Muscle layer of duodenum (tissue), 2 donors: ENCODE data around the gene GALNT15.

Source experiments
- H3K27ac ChIP-seq: one replicate; pipeline ENCODE4 v1.7.0; 2013; ENCODE audit warnings: mild to moderate bottlenecking, low read length
- H3K27me3 ChIP-seq: one replicate; pipeline ENCODE4 v1.7.0; 2013; ENCODE audit warnings: low read depth, mild to moderate bottlenecking, control low read depth, low read length
- H3K36me3 ChIP-seq, 2 donors: one replicate each; pipeline ENCODE4 v1.7.0; 2013; ENCODE audit warnings: low read length in 2 of 2, control low read depth in 1 of 2, mild to moderate bottlenecking in 1 of 2; ENCODE audit not compliant: insufficient read depth in 2 of 2, control insufficient read depth in 1 of 2
- H3K4me1 ChIP-seq, 2 donors: one replicate each; pipeline ENCODE4 v1.7.0; 2013; ENCODE audit warnings: low read length in 2 of 2, mild to moderate bottlenecking in 2 of 2, control low read depth in 1 of 2, moderate library complexity in 1 of 2; ENCODE audit not compliant: insufficient read depth in 2 of 2, control insufficient read depth in 1 of 2
- H3K4me3 ChIP-seq, 2 donors: one replicate each; pipeline ENCODE4 v1.7.0; 2013; ENCODE audit warnings: low read length in 2 of 2, low read depth in 1 of 2, mild to moderate bottlenecking in 1 of 2
- H3K9me3 ChIP-seq, 2 donors: one replicate each; pipeline ENCODE4 v1.7.0; 2013; ENCODE audit warnings: low read length in 2 of 2, control low read depth in 1 of 2, mild to moderate bottlenecking in 1 of 2; ENCODE audit not compliant: control insufficient read depth in 1 of 2
- donor health status: healthy.

GALNT15 gene

DNA sequence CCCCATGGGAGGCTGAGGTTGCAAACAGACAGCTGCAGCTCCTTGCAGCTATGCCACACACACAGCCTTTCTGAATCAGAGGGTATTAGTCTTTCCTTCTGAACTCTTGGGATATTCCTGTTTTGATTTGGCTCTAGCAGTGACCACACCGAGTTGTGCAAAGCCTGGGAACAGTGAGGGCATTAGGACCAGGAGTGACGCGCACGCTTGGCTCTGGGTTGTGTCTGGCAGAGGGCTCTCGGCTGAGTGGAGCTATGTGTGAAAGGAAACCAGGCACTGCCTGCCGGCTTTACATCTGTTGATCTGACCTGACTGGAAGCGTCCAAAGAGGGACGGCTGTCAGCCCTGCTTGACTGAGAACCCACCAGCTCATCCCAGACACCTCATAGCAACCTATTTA is at the start of gene GALNT15:
Gene GALNT15, plus strand, starts transcription at position 292 of the 400 bp plus-strand sequence. CDS start 472 bp downstream, outside the sequence.
- Histone ChIP-seq H3K4me1 (peaks cover 5 to 29% of the 10 kb centered on the region in 2 donors), H3K36me3 (no peaks in the 10 kb centered on the region), H3K4me3 (peak within 1 kb of the TSS; percentile 27 to 44), H3K27me3 (no peaks in the 10 kb centered on the region), H3K27ac (peak within 1 kb of the TSS; percentile 33), H3K9me3 (no peaks in the 10 kb centered on the region)

GRCh38 chr3:16126634-16127033 is 47.8 kb upstream of the GALNT15 start:
- Histone ChIP-seq H3K4me1 (no peaks in the 10 kb centered on the region), H3K36me3 (no peaks in the 10 kb centered on the region), H3K27me3 (no peaks in the 10 kb centered on the region), H3K9me3 (no peaks in the 10 kb centered on the region), H3K27ac (no peak overlapping the region), H3K4me3 (no peak overlapping the region)

DNA sequence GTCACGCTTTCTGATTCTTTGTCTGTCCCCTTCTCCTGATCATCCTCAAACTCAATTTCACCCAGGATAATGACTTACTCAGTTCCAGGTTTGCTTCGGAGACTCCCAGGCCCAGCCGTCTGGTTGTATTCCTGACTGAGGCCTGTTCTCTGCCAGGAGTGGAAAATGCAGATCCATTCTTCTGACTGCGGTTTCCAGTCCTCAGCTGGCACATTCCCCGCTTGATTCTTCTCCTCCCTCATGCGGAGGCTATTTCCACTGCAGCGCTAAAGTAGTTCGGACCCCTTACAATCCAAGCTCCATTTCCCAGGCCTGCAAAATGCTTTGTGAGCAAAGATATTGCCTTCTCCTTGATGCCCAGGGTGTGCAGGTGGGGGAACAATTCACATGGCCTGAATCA is 47.2 kb upstream of the GALNT15 start:
- H3K27ac ChIP-seq, result no peak overlapping the region
- peaks cover 0 to 2% of the 10 kb centered on the region in 2 donors for H3K4me1 ChIP-seq
- no peaks in the 10 kb centered on the region for H3K36me3 ChIP-seq
- H3K9me3 ChIP-seq, result no peaks in the 10 kb centered on the region
- no peaks in the 10 kb centered on the region for H3K27me3 ChIP-seq
- H3K4me3 ChIP-seq, result no peak overlapping the region

GRCh38 chr3:16130066-16130465 is 44.4 kb upstream of the GALNT15 start:
- Histone ChIP-seq H3K4me1 (peaks cover 0 to 11% of the 10 kb centered on the region in 2 donors), H3K27me3 (no peaks in the 10 kb centered on the region), H3K27ac (no peak overlapping the region), H3K4me3 (no peak overlapping the region), H3K36me3 (no peaks in the 10 kb centered on the region), H3K9me3 (peaks cover 0 to 3% of the 10 kb centered on the region in 2 donors)

DNA sequence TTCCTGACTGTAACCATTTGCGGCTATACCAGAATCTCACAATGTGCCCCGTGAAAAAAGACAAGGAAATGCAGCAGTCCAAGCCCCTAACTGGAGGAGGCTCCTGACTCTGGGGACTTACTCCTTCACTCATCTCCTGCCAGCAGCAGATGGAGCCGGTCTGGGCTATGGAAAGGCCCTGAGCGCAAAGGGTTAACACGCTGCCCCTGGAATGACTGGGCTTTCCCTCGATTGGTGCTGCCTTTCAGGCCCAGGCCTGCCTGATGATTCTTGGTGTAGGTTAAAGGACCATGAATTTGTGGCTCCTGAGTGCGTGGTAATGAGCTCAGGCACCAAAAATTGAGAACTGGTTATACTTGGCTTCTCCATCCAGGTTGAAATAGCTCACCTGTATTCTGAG is 42.3 kb upstream of the GALNT15 start:
- H3K27ac ChIP-seq, result no peak overlapping the region
- H3K4me3 ChIP-seq, result no peak overlapping the region
- H3K27me3 ChIP-seq, result no peaks in the 10 kb centered on the region
- H3K9me3 ChIP-seq, result peaks cover 0 to 5% of the 10 kb centered on the region in 2 donors
- H3K4me1 ChIP-seq, result peaks cover 0 to 11% of the 10 kb centered on the region in 2 donors
- H3K36me3 ChIP-seq, result no peaks in the 10 kb centered on the region

GRCh38 chr3:16132928-16133327 is 41.6 kb upstream of the GALNT15 start:
- peaks cover 0 to 11% of the 10 kb centered on the region in 2 donors for H3K4me1 ChIP-seq
- H3K27ac ChIP-seq, result no peak overlapping the region
- H3K9me3 ChIP-seq, result peaks cover 0 to 5% of the 10 kb centered on the region in 2 donors
- H3K36me3 ChIP-seq, result no peaks in the 10 kb centered on the region
- H3K27me3 ChIP-seq, result no peaks in the 10 kb centered on the region
- no peak overlapping the region for H3K4me3 ChIP-seq

DNA sequence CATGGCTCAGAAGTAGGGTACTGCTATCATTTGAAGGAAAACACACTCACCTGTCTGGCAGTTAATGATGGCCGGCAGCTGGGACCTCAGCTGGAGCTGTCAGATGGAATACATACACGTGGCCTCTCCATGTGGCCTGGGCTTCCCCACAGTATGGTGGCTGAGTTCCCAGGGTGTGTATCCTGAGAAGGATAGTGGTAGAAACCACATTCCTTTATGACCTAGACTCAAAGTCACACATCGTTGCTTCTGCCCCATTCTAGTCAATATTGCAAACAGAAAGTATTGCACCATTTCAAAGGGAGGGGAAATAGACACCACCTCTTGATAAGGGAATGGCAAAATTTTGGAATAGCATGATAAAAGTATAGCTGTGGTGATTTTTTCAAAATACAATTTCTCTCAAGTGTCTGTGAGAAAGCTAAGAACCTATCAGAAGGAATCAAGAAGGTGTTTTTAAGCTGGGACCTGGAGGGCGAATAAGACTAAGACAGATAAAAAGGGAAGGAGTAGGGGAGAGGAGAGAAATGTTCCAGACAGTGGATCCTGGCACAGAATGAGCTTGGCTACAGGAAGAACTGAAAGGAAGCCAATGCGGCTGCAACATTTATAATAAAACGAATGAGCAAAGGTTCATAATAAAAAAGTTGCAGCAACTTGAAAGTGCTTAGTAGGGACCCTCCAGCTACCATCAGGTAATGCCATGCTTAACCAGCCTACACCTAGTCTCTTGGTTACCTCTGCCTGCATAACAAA is 40.1 kb upstream of the GALNT15 start:
- Histone ChIP-seq H3K27ac (no peak overlapping the region), H3K4me1 (peaks cover 0 to 11% of the 10 kb centered on the region in 2 donors), H3K4me3 (no peak overlapping the region), H3K9me3 (peaks cover 0 to 5% of the 10 kb centered on the region in 2 donors), H3K36me3 (no peaks in the 10 kb centered on the region), H3K27me3 (no peaks in the 10 kb centered on the region)

DNA sequence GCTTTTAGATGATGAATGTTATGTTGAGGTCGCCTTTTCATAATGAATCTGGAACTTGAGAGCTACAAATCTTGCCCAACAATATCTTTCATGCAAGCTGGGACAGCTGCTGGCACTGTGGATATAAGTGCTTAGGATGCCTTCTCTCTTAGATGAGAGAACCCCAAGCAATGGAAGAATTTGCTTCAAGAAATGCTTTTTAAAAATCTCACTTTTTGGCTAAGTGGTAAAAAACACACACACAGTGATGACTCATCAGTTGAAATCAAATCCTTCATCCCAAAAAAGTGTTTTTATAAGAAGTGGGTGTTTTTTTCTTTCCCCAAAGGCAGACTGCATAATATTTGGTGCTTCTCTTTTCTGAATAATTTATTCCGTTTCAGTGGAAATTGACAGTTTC is 38.4 kb upstream of the GALNT15 start:
- Histone ChIP-seq H3K4me1 (peaks cover 0 to 11% of the 10 kb centered on the region in 2 donors), H3K27ac (no peak overlapping the region), H3K9me3 (peaks cover 0 to 5% of the 10 kb centered on the region in 2 donors)

DNA sequence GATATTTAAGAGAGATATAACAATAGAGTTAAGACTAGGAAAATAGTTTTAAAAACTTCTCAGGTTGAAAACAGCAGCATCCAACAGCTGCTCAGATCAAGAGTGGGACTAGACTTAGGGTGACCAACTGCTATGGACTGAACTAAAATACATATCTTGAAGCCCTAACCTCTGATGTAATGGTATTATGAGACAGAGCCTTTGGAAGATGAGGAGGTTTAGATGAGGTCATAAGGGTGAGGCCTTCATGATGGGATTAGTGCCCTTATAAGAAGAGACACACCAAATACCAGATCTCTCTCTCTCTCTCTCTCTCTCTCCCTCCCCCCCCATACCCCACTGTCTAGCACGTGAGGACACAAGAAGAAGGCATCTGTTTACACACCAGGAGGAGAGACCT is 37.4 kb upstream of the GALNT15 start:
- H3K4me3 ChIP-seq, result no peak overlapping the region
- H3K27ac ChIP-seq, result no peak overlapping the region
- H3K27me3 ChIP-seq, result no peaks in the 10 kb centered on the region
- H3K4me1 ChIP-seq, result peaks cover 0 to 11% of the 10 kb centered on the region in 2 donors
- H3K36me3 ChIP-seq, result no peaks in the 10 kb centered on the region
- H3K9me3 ChIP-seq, result peaks cover 0 to 5% of the 10 kb centered on the region in 2 donors

More for the DNA sequence above, 38.4 kb upstream of the GALNT15 start:
- Histone ChIP-seq H3K36me3 (no peaks in the 10 kb centered on the region), H3K27me3 (no peaks in the 10 kb centered on the region), H3K4me3 (no peak overlapping the region)

DNA sequence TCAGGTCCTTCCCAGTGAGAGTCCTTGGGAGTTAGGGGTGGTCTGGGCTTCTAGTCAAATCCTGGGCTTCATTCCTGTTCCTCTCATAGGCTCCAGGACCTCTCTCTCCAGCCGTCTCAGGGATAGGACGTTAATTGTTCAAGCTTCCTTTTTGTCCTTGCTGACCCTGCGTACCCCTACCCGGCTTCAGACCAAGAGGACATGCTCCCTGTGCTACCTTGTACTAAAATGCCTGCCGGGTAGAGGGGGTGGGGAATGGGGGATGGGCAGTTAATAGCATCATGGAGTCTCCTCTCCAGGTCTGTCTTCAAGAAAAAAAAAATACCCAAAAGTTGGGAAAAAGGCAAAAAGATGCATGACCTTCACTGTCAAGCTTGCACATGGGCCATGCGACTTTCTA is 36.5 kb upstream of the GALNT15 start:
- Histone ChIP-seq H3K4me3 (no peak overlapping the region), H3K36me3 (no peaks in the 10 kb centered on the region), H3K27me3 (no peaks in the 10 kb centered on the region), H3K27ac (no peak overlapping the region), H3K9me3 (peaks cover 0 to 5% of the 10 kb centered on the region in 2 donors), H3K4me1 (peaks cover 0 to 2% of the 10 kb centered on the region in 2 donors)

DNA sequence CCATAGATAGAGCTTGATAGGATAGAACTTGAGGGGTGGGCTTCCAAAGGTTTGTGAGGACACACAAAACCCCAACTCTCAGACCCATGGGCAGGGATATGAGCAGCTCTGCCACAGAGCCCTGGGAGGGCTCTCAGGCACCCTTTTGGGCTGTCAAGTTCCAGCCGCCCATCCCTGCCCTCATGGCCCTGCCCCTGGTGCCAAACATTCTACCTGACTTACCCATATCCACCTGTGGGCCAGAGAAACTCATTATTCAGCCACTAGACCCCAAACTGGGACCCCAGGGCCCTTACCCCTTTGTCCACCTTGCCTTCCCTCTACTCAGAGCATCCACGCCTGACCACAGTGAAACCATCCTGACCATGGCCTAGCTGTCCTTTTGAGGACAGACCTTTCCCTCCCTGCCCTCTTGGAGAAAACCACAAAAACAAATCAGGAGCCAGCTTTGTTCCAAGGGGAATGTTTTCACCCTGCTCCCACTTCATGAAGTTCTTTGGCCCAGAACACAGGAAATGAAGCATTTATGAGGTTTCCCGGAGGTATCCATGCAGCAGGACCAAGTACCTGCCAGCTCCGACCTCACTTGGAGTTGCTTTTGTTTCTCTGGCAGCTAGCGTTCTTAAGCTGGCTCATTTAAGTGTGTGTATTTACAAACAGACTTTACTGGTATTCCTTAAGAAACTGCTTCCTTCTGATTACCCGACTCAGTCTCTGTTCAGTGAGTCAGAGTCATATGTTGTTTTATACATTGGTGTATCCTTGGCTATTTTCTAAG is 34.2 kb upstream of the GALNT15 start:
- H3K9me3 ChIP-seq, result no peaks in the 10 kb centered on the region
- H3K36me3 ChIP-seq, result no peaks in the 10 kb centered on the region
- no peaks in the 10 kb centered on the region for H3K4me1 ChIP-seq
- no peaks in the 10 kb centered on the region for H3K27me3 ChIP-seq
- H3K4me3 ChIP-seq, result no peak overlapping the region
- no peak overlapping the region for H3K27ac ChIP-seq
